GM12878 (cell line): ENCODE results near the gene KPNA4.

ENCODE experiments used
- EZH2 ChIP-seq: IDR thresholded peaks from 2 replicates; pipeline ENCODE4 v1.6.1; 2012; ENCODE audit warnings: low read depth, mild to moderate bottlenecking, control low read depth, inconsistent platforms, low read length, borderline replicate concordance; ENCODE audit not compliant: control insufficient read depth
- JUND ChIP-seq: IDR thresholded peaks from 2 replicates; pipeline ENCODE4 v1.6.1; 2012; ENCODE audit warnings: low read depth, mild to moderate bottlenecking, low read length, improper control_type of control experiment, moderate library complexity
- MXI1 ChIP-seq: fragments of 150-350 bp; IDR thresholded peaks from 2 replicates; pipeline ENCODE4 v1.6.1; 2011; ENCODE audit warnings: low read depth, mild to moderate bottlenecking, inconsistent platforms, low read length, improper control_type of control experiment
- ZZZ3 ChIP-seq: IDR thresholded peaks from 2 replicates; pipeline ENCODE4 v1.6.1; 2011; ENCODE audit warnings: low read depth; ENCODE audit not compliant: control insufficient read depth, insufficient read length
- TF ChIP-seq, protein P1 (sequence below): fragments of 450-650 bp; IDR thresholded peaks from 2 replicates; pipeline ENCODE4 v1.6.1; 2017; ENCODE audit warnings: mild to moderate bottlenecking, moderate library complexity

DNA sequence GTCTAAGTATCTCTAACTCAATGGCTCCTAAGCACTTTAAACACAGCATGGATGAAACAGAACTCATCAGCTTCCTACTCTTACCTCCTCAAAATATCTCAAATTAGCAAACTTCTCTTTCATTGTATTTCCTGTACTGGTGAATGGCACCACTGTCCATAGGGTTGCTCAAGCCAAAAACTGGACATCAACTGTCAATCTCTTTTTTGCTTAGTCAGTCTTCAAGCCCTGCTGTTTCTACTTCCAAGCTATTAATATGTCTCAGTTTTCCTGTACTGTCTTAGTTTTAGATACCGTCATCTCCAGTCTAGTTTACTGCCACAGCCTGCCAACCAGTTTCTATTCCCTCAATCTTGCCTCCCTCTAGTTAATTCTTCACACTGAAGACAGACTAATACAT lies 48.3 kb upstream of the KPNA4 start:
- TF ChIP-seq JUND (no peak), ZZZ3 (no peak), EZH2 (no peak), MXI1 (no peak)
- TF ChIP-seq, protein P1, sequence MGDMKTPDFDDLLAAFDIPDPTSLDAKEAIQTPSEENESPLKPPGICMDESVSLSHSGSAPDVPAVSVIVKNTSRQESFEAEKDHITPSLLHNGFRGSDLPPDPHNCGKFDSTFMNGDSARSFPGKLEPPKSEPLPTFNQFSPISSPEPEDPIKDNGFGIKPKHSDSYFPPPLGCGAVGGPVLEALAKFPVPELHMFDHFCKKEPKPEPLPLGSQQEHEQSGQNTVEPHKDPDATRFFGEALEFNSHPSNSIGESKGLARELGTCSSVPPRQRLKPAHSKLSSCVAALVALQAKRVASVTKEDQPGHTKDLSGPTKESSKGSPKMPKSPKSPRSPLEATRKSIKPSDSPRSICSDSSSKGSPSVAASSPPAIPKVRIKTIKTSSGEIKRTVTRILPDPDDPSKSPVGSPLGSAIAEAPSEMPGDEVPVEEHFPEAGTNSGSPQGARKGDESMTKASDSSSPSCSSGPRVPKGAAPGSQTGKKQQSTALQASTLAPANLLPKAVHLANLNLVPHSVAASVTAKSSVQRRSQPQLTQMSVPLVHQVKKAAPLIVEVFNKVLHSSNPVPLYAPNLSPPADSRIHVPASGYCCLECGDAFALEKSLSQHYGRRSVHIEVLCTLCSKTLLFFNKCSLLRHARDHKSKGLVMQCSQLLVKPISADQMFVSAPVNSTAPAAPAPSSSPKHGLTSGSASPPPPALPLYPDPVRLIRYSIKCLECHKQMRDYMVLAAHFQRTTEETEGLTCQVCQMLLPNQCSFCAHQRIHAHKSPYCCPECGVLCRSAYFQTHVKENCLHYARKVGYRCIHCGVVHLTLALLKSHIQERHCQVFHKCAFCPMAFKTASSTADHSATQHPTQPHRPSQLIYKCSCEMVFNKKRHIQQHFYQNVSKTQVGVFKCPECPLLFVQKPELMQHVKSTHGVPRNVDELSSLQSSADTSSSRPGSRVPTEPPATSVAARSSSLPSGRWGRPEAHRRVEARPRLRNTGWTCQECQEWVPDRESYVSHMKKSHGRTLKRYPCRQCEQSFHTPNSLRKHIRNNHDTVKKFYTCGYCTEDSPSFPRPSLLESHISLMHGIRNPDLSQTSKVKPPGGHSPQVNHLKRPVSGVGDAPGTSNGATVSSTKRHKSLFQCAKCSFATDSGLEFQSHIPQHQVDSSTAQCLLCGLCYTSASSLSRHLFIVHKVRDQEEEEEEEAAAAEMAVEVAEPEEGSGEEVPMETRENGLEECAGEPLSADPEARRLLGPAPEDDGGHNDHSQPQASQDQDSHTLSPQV: no peak
